AG04449 (cell line): ENCODE results near the gene ATP10A.

ENCODE experiments used
- CTCF ChIA-PET: fragments of 350-600 bp; formaldehyde crosslinking; extraction: SDS; loops from one replicate; lab custom pipeline; 2021; ENCODE audit warnings: antibody characterized with exemption; lab: Yijun Ruan, JAX
- POLR2A ChIA-PET: fragments of 400-600, 350-600 bp; formaldehyde crosslinking; extraction: SDS; loops from one replicate; lab custom pipeline; 2020; ENCODE audit warnings: antibody characterized with exemption, inconsistent platforms; lab: Yijun Ruan, JAX
- DNase-seq: peaks from one replicate; pipeline ENCODE4 v3.0.0-alpha.2; 2010; ENCODE audit warnings: low read depth, low spot score
- H3K4me3 ChIP-seq: 2 replicates; pipeline ENCODE4 v1.5.1; 2011; ENCODE audit warnings: low read depth, mild to moderate bottlenecking, control low read depth, low read length
- TF ChIP-seq, protein P1 (sequence below): IDR thresholded peaks from one replicate; pipeline ENCODE4 v1.5.1; 2011; ENCODE audit warnings: mild to moderate bottlenecking, moderate library complexity, low read length, control low read depth, inconsistent platforms; ENCODE audit not compliant: insufficient read depth; ENCODE audit errors: missing control alignments

Gene ATP10A

DNA sequence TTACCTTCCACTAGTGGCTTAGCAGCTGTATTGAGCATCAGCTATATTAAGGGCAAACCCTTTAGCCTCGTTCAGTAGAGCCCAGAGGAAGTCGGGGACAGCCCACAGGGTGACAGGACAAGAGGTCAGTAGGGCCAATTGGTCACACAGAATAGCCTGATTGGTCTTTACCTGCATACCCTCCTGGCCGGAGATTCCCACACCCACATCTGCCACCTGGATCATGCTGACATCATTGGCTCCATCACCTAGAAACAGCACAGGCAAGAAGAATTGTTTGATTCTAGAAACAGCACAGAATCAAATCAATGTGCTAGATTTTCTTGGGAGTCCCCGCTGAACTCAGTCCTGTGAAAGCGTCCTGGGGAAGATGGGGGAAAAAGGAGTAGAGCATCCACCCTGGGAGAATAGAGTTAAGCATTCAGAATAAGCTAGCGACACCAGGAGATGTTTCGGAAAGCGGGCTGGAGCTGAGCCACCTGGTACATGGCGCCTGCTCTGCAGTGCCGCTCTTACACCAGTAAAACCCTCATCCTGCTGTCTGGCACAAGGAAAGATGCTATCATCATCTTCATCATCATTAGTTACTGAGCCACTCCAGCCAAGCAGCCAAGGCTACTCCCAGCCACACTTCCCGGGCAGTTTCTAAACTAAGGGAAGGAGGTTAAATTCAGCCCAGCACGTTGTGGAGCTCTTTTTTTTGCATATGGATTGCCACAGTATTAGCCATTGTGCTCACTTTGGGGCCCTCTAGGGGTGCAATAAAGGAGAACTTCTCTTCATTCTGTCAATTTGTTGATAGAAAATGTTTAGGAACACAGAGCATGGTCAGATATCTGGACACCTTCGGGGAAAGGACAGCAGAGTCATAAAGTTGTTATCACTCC is 171.3 kb downstream of the ATP10A start:
- DNase-seq: no peak
- no peak overlapping the region for H3K4me3 ChIP-seq
- ChIA-PET CTCF (interaction anchor here (0.7 to 1.9 kb wide), 12 partner anchors 8 to 242 kb away, joined by 3 to 21 read pairs (median 4); no protein-coding TSS in a partner anchor), POLR2A (no interaction called here)
- TF ChIP-seq, protein P1, sequence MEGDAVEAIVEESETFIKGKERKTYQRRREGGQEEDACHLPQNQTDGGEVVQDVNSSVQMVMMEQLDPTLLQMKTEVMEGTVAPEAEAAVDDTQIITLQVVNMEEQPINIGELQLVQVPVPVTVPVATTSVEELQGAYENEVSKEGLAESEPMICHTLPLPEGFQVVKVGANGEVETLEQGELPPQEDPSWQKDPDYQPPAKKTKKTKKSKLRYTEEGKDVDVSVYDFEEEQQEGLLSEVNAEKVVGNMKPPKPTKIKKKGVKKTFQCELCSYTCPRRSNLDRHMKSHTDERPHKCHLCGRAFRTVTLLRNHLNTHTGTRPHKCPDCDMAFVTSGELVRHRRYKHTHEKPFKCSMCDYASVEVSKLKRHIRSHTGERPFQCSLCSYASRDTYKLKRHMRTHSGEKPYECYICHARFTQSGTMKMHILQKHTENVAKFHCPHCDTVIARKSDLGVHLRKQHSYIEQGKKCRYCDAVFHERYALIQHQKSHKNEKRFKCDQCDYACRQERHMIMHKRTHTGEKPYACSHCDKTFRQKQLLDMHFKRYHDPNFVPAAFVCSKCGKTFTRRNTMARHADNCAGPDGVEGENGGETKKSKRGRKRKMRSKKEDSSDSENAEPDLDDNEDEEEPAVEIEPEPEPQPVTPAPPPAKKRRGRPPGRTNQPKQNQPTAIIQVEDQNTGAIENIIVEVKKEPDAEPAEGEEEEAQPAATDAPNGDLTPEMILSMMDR: peak; percentile 16

DNA sequence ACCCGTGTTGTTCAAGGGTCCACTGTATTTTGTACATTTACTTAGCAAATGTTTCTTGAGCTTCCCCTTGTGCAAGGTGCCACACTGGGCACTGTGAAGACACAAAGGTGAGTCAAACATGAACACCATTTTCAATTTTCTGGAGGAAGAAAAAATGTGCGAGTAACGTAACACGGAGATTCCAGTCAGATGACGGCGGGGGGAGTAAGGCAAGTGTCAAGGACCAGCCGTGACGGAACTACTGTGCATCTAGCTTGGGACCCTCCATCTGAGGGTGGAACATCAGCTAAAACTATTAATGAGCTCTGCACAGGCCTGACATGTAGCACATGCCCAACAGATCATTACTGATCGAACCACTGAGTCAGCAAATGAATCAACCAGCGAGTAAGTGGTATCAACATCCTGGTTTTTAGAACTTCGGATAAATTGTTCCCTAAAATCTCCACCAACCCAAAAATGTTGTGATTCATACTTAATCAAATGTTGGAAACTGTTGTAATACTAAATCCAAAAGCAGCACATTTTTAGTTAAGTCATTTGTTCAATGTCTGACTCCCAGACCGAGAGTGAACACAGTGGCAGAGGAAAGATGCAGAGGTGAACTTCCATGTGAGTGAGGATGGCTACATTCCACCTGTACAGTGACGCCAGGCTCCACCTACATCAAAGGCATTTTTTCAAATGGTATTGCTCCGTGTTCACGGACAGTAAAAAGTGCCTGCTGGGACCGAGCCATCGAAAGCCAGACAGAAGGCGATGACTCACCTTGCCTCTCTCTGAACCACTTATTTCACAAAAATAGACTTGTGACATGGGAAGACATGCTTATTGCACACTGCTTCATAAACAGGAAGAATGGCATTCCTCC is 172.2 kb downstream of the ATP10A start:
- TF ChIP-seq, protein P1: no peak
- CTCF ChIA-PET: interaction anchor here (1.0 to 1.9 kb wide), 7 partner anchors 20 to 243 kb away, joined by 3 to 21 read pairs (median 4); no protein-coding TSS in a partner anchor
- POLR2A ChIA-PET: no interaction called here
- DNase-seq: peak; percentile 53
- H3K4me3 ChIP-seq: no peak overlapping the region

DNA sequence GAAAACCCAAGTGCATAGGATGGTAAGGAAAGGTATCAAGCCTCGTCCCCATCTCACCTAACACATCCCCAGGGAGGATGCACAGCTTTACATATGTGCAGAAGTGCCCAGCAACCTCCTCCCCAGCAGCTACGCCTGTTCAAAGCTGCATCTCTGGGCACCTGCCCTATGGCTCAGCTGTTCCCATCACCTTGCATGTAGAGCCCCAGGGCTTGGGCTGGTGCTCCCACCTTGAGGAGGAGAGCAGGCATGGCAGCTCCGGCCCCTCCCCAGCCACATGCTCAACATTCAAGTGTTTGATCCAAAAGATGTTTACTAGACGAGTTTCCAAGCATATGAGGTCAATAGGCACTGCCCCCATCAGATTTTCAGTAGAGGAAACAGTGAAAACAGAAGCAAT is 173.5 kb downstream of the ATP10A start:
- POLR2A ChIA-PET: no interaction called here
- TF ChIP-seq, protein P1: no peak
- CTCF ChIA-PET: interaction anchor here (1.4 to 1.9 kb wide), 2 partner anchors 20 to 181 kb away, joined by 5 to 7 read pairs; no protein-coding TSS in a partner anchor
- no peak overlapping the region for H3K4me3 ChIP-seq
- DNase-seq: no peak

DNA sequence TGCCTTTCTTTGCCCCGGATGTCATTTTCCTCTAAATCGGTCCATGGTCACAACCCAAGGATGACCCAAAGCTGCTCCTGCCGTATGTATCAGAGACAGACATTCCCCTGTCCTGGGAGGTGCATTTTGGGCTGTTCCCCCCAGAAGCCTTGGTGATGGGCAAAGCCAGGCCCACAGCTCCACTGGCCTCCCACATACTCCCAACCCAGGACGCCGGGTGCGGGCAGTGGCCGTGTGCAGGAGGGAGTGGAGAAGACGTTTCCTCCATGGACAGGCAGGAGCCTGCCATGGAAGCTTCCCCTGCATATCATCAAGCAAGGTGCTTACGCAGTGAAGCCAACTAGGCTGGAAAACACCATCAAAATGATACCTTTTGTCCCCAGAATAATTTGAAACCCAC is 175.0 kb downstream of the ATP10A start:
- DNase-seq: no peak
- TF ChIP-seq, protein P1: no peak
- POLR2A ChIA-PET: no interaction called here
- CTCF ChIA-PET: interaction anchor here (0.8 to 1.4 kb wide), 2 partner anchors 21 to 87 kb away, joined by 3 to 5 read pairs; no protein-coding TSS in a partner anchor
- no peak overlapping the region for H3K4me3 ChIP-seq

DNA sequence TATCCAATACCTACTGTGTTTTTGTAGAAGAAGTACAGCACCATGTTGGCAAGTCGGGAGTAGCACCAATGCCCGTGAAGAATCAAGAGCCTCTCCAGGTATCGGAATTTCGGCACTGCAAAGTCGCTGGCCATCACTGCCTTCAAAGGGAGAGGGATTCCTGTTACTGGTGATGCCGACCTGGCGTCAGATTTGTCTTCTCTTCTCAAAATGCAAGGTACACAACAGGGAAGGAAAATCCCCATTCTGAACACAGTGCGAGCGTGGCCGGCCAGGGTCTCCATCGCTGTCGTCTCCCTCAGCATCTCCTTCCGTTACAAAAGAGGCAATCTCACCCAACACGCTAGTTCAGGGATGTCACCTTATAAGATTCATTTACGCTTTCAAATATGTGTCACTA is 175.4 kb downstream of the ATP10A start:
- CTCF ChIA-PET: interaction anchor here (0.8 kb wide), 1 partner anchor 87 kb away, joined by 3 read pairs; no protein-coding TSS in a partner anchor
- no peak overlapping the region for H3K4me3 ChIP-seq
- POLR2A ChIA-PET: no interaction called here
- TF ChIP-seq, protein P1: no peak
- no peak for DNase-seq
